Endodermal cell (in vitro differentiated cells): Measurements from ENCODE around the gene ARMH3. TPM values are rescaled to one million over a fixed set of nuclear protein-coding genes. Genes with fewer than 3 reads are reported as not detected.

Source experiments
- DNase-seq: peaks from one replicate; pipeline ENCODE4 v3.0.0-alpha.2; 2017
- H3K27ac ChIP-seq: 2 replicates; pipeline ENCODE4 v1.5.1; 2013; ENCODE audit warnings: mild to moderate bottlenecking, low read depth, low read length, moderate library complexity
- H3K27me3 ChIP-seq: 2 replicates; pipeline ENCODE4 v1.6.1; 2013; ENCODE audit warnings: mild to moderate bottlenecking, low read length, moderate library complexity; ENCODE audit not compliant: insufficient read depth, control insufficient read depth, poor library complexity, severe bottlenecking
- H3K36me3 ChIP-seq: 2 replicates; pipeline ENCODE4 v1.7.0; 2013; ENCODE audit warnings: mild to moderate bottlenecking, low read length, moderate library complexity; ENCODE audit not compliant: control insufficient read depth, insufficient read depth
- H3K4me1 ChIP-seq: one replicate; pipeline ENCODE4 v1.7.0; 2013; ENCODE audit warnings: low read length; ENCODE audit not compliant: control insufficient read depth, insufficient read depth
- H3K4me3 ChIP-seq: 2 replicates; pipeline ENCODE4 v1.5.1; 2013; ENCODE audit warnings: mild to moderate bottlenecking, low read length, moderate library complexity
- H3K9ac ChIP-seq: 2 replicates; pipeline ENCODE4 v1.6.1; 2013; ENCODE audit warnings: mild to moderate bottlenecking, low read length, moderate library complexity; ENCODE audit not compliant: poor library complexity, severe bottlenecking; ENCODE audit errors: extremely low read depth
- H3K9me3 ChIP-seq: 2 replicates; pipeline ENCODE4 v1.6.1; 2013; ENCODE audit warnings: mild to moderate bottlenecking, low read length, moderate library complexity; ENCODE audit not compliant: control insufficient read depth
- H3K27ac Mint-ChIP-seq: 2 replicates; pipeline ENCODE4 v1.8.0; 2020; ENCODE audit warnings: mixed read lengths
- H3K27me3 Mint-ChIP-seq: 2 replicates; pipeline ENCODE4 v1.8.0; 2021; ENCODE audit warnings: mild to moderate bottlenecking, mixed read lengths; ENCODE audit not compliant: insufficient read depth
- H3K36me3 Mint-ChIP-seq: 2 replicates; pipeline ENCODE4 v1.8.0; 2020; ENCODE audit warnings: low read depth, mixed read lengths
- H3K4me1 Mint-ChIP-seq: 2 replicates; pipeline ENCODE4 v1.8.0; 2020; ENCODE audit warnings: mixed read lengths
- H3K4me3 Mint-ChIP-seq: 2 replicates; pipeline ENCODE4 v1.8.0; 2020; ENCODE audit warnings: mild to moderate bottlenecking, moderate library complexity, mixed read lengths
- H3K9me3 Mint-ChIP-seq: 2 replicates; pipeline ENCODE4 v1.8.0; 2020; ENCODE audit warnings: mild to moderate bottlenecking, mixed read lengths
- WGBS, 2 experiments: methylation state at CpG; one replicate each; pipeline versions ENCODE4 v1.1.5 to v1.1.7; 2013; ENCODE audit warnings: missing lambda C conversion rate in 2 of 2, mixed read lengths in 1 of 2; ENCODE audit not compliant: insufficient coverage in 1 of 2, insufficient read length in 1 of 2; 5-methylcytosine and 5-hydroxymethylcytosine counted together
- total RNA-seq, 2 donors: library from RNA; stranded (reverse); fragmentation: NEBNext Ultra II Directional in 1 of 2; extraction: Animal tissue kit (Norgen Biotek cat#: 25700) in 1 of 2; gene quantifications; 2 replicates in 1 of 2; 3 replicates in 1 of 2; pipeline ENCODE4 v1.2.1, GENCODE V29; 2021
- TF ChIP-seq, protein P1 (sequence below): fragments of 200-600 bp; sonication (generic); conservative IDR thresholded peaks from 2 replicates; pipeline ENCODE4 v1.5.0; 2021; ENCODE audit warnings: antibody characterized with exemption, mild to moderate bottlenecking

Gene ARMH3
- total RNA-seq, 2 donors from 2014 or later, result 18.0 to 19.7 TPM

DNA sequence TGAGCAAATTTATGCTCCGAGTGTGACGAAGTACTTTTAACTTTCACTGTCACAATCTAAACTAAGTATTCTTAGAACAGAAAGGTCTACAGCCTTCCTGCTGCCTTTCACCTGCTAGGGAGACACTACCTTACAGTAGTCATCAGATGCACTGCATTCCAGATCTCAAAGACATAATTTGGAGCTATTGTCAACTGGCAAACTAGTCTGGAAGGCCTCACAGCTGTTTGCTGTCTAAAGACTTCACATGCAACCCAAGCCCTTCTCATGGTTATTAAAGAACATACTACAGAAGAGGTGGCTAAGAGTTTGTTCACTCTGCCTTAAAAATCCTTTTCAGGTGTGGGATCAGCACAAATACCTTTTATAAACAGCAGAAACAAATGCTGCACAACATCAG, 120.5 kb downstream of the ARMH3 start:
- H3K4me1 ChIP-seq, result no peaks in the 10 kb centered on the region
- no peaks in the 10 kb centered on the region for H3K27me3 Mint-ChIP-seq
- H3K4me1 Mint-ChIP-seq, result peaks cover 13% of the 10 kb centered on the region
- no peak overlapping the region for H3K9ac ChIP-seq
- no peaks in the 10 kb centered on the region for H3K9me3 Mint-ChIP-seq
- H3K27ac Mint-ChIP-seq, result no peak overlapping the region
- DNase-seq, result no peak
- H3K27ac ChIP-seq, result no peak overlapping the region
- H3K9me3 ChIP-seq, result no peaks in the 10 kb centered on the region
- TF ChIP-seq, protein P1, sequence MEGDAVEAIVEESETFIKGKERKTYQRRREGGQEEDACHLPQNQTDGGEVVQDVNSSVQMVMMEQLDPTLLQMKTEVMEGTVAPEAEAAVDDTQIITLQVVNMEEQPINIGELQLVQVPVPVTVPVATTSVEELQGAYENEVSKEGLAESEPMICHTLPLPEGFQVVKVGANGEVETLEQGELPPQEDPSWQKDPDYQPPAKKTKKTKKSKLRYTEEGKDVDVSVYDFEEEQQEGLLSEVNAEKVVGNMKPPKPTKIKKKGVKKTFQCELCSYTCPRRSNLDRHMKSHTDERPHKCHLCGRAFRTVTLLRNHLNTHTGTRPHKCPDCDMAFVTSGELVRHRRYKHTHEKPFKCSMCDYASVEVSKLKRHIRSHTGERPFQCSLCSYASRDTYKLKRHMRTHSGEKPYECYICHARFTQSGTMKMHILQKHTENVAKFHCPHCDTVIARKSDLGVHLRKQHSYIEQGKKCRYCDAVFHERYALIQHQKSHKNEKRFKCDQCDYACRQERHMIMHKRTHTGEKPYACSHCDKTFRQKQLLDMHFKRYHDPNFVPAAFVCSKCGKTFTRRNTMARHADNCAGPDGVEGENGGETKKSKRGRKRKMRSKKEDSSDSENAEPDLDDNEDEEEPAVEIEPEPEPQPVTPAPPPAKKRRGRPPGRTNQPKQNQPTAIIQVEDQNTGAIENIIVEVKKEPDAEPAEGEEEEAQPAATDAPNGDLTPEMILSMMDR, result no peak
- WGBS, 2 experiments, result 86 to 88% methylated on average over 2 of the region's 2 CpGs
- peaks cover 5% of the 10 kb centered on the region for H3K36me3 ChIP-seq
- H3K4me3 Mint-ChIP-seq, result no peak overlapping the region
- no peaks in the 10 kb centered on the region for H3K27me3 ChIP-seq
- H3K4me3 ChIP-seq, result no peak overlapping the region
- peaks cover 2% of the 10 kb centered on the region for H3K36me3 Mint-ChIP-seq

DNA sequence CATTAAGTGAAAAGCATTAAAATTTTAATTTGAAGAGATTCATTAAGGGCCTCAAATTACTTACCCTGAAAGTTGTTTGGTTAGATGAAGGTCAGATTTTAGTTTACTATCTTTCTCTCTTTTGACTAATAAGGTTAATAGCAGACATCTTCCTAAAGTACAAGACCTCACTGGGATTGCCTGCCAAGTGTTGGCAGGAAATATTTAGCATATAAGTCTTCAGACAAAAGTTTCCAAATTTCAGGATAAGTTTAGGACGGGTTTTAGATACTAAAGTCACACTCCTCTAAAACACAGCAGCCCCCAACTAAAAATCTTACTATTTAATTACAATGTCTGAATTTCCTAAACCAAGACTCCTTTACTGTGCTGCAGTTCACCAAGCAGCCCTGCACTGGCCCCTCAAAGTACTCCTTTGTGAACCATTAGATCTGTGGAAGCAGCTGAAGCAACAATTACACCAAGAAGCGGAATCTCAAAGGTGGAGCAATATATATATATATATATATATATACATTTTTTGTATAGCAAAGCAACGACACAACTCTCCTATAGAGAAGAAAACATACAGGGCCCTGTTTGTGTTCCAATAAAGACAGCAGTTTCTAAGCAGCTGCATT, 121.2 kb downstream of the ARMH3 start:
- H3K4me3 Mint-ChIP-seq, result no peak overlapping the region
- H3K36me3 ChIP-seq, result peaks cover 5% of the 10 kb centered on the region
- H3K4me1 ChIP-seq, result no peaks in the 10 kb centered on the region
- H3K9me3 ChIP-seq, result no peaks in the 10 kb centered on the region
- peaks cover 13% of the 10 kb centered on the region for H3K4me1 Mint-ChIP-seq
- H3K27ac Mint-ChIP-seq, result no peak overlapping the region
- WGBS, 2 experiments, result 96% methylated on average over 2 of the region's 3 CpGs; no CpG with 5 or more reads in 1 of the 2 experiments
- TF ChIP-seq, protein P1, result no peak
- no peaks in the 10 kb centered on the region for H3K27me3 ChIP-seq
- H3K27me3 Mint-ChIP-seq, result no peaks in the 10 kb centered on the region
- no peak overlapping the region for H3K9ac ChIP-seq
- H3K4me3 ChIP-seq, result no peak overlapping the region
- H3K36me3 Mint-ChIP-seq, result peaks cover 2% of the 10 kb centered on the region
- no peak overlapping the region for H3K27ac ChIP-seq
- DNase-seq, result no peak
- no peaks in the 10 kb centered on the region for H3K9me3 Mint-ChIP-seq

DNA sequence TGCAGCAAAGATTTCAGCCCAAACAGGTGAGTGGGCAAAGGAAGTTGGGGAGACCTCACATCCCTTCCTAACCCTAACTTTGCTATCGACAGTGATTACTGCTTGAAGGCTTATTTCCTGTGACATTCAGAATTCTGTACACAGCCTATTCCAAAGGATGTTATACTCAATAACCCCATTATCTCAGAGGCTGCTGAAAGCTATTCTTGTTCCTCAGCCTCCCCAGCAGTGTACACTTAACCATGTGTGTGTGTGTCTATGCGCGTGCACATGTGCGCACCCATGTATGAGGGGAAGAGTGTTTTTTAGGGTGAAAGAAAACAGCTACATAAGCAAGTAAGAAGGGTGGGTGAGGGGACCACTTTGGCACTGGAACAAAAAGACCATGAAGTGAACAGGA, 122.0 kb downstream of the ARMH3 start:
- Histone ChIP-seq H3K4me1 (no peaks in the 10 kb centered on the region), H3K36me3 (peaks cover 5% of the 10 kb centered on the region), H3K27me3 (no peaks in the 10 kb centered on the region), H3K9ac (no peak overlapping the region), H3K27ac (no peak overlapping the region), H3K9me3 (no peaks in the 10 kb centered on the region), H3K4me3 (no peak overlapping the region)
- Mint-ChIP-seq H3K27me3 (no peaks in the 10 kb centered on the region), H3K27ac (no peak overlapping the region), H3K4me3 (no peak overlapping the region), H3K36me3 (peaks cover 2% of the 10 kb centered on the region), H3K4me1 (peaks cover 10% of the 10 kb centered on the region), H3K9me3 (no peaks in the 10 kb centered on the region)
- DNase-seq, result no peak
- WGBS, 2 experiments, result 91 to 100% methylated on average over 3 to 4 of the region's 4 CpGs
- TF ChIP-seq, protein P1, result no peak
